HepG2 (cell line): ENCODE data around the gene IGF2BP3. TPM values are rescaled to one million over a fixed set of nuclear protein-coding genes. Genes with fewer than 3 reads are reported as not detected.
A peak's percentile ranks its signal among the peaks of the same experiment; 100 is the strongest.

ENCODE experiments used
- ARHGAP35 ChIP-seq: sonication (generic); formaldehyde crosslinking; IDR thresholded peaks from 2 replicates; pipeline ENCODE4 v1.9.0; 2022; ENCODE audit warnings: mild to moderate bottlenecking, inconsistent platforms, moderate library complexity, missing genetic modification reagents, borderline replicate concordance
- ATRX ChIP-seq: sonication (generic); formaldehyde crosslinking; IDR thresholded peaks from 2 replicates; pipeline ENCODE4 v1.4.0; 2020; ENCODE audit warnings: missing genetic modification reagents, borderline replicate concordance
- FOXJ3 ChIP-seq: sonication (generic); formaldehyde crosslinking; IDR thresholded peaks from 2 replicates; pipeline ENCODE4 v1.4.0; 2020; ENCODE audit warnings: missing genetic modification reagents, mild to moderate bottlenecking, borderline replicate concordance
- JUN ChIP-seq: sonication (generic); formaldehyde crosslinking; IDR thresholded peaks from 2 replicates; pipeline ENCODE4 v1.4.0; 2020; ENCODE audit warnings: mild to moderate bottlenecking, missing genetic modification reagents
- KLF12 ChIP-seq: sonication (generic); formaldehyde crosslinking; IDR thresholded peaks from 2 replicates; pipeline ENCODE4 v1.4.0; 2020; ENCODE audit warnings: missing genetic modification reagents, borderline replicate concordance
- NFYC ChIP-seq: IDR thresholded peaks from 2 replicates; pipeline ENCODE4 v1.6.1; 2016; ENCODE audit warnings: missing genetic modification reagents, missing compliant biosample characterization
- PHF8 ChIP-seq: sonication (generic); formaldehyde crosslinking; IDR thresholded peaks from 2 replicates; pipeline ENCODE4 v1.5.0; 2020; ENCODE audit warnings: missing genetic modification reagents
- RAD21 ChIP-seq: fragments of 450-650 bp; formaldehyde crosslinking; IDR thresholded peaks from 2 replicates; pipeline ENCODE4 v1.5.0; 2020; ENCODE audit warnings: mild to moderate bottlenecking
- SOX13 ChIP-seq, 3 experiments: fragments of 450-650 bp in 1 of 3; sonication (generic) in 1 of 3; formaldehyde crosslinking in 1 of 3; IDR thresholded peaks in 2 of 3; conservative IDR thresholded peaks in 1 of 3; 2 replicates each; pipeline versions ENCODE4 v1.5.0 to v1.6.1; 2016 to 2020; ENCODE audit warnings: antibody characterized with exemption in 1 of 3, mild to moderate bottlenecking in 1 of 3, missing compliant biosample characterization in 1 of 3, missing genetic modification reagents in 1 of 3, moderate library complexity in 1 of 3
- SOX6 ChIP-seq, 2 experiments: fragments of 450-650 bp in 1 of 2; sonication (generic) in 1 of 2; formaldehyde crosslinking in 1 of 2; IDR thresholded peaks; 2 replicates each; pipeline versions ENCODE4 v1.4.0 to v1.6.1; 2017 to 2020; ENCODE audit warnings: antibody characterized with exemption in 1 of 2, mild to moderate bottlenecking in 1 of 2, missing genetic modification reagents in 1 of 2
- ZNF138 ChIP-seq: sonication (generic); formaldehyde crosslinking; IDR thresholded peaks from 2 replicates; pipeline ENCODE4 v1.5.0; 2020; ENCODE audit warnings: mild to moderate bottlenecking, low read depth, missing genetic modification reagents
- ZNF333 ChIP-seq: sonication (generic); formaldehyde crosslinking; IDR thresholded peaks from 2 replicates; pipeline ENCODE4 v1.4.0; 2020; ENCODE audit warnings: mild to moderate bottlenecking, missing genetic modification reagents, borderline replicate concordance
- ZNF569 ChIP-seq: sonication (generic); formaldehyde crosslinking; IDR thresholded peaks from 2 replicates; pipeline ENCODE4 v1.5.0; 2020; ENCODE audit warnings: mild to moderate bottlenecking, missing genetic modification reagents, moderate library complexity, borderline replicate concordance
- ZNF788 ChIP-seq: sonication (generic); formaldehyde crosslinking; IDR thresholded peaks from 2 replicates; pipeline ENCODE4 v1.5.0; 2020; ENCODE audit warnings: mild to moderate bottlenecking, missing genetic modification reagents, borderline replicate concordance
- ZSCAN12 ChIP-seq: sonication (generic); formaldehyde crosslinking; IDR thresholded peaks from 2 replicates; pipeline ENCODE4 v1.9.0; 2021; ENCODE audit warnings: mild to moderate bottlenecking, missing genetic modification reagents
- polyA plus RNA-seq, 8 experiments: library from polyadenylated mRNA; depleted of rRNA in 3 of 8; stranded (reverse) in 7 of 8; unstranded in 1 of 8; fragments of >200 nt; fragmentation: Illumina TruSeq in 4 of 8; extraction: Trizol in 4 of 8; gene quantifications; 2 replicates each; pipeline versions ENCODE4 v1.2.1 to v1.2.3, GENCODE V29; 2011 to 2016; ENCODE audit warnings: low read depth in 4 of 8, missing spikeins in 1 of 8, mixed read lengths in 1 of 8; ENCODE audit not compliant: insufficient read depth in 1 of 8
- total RNA-seq, 5 experiments: library from RNA; depleted of rRNA; stranded (reverse); fragments of >200 nt; fragmentation: Illumina TruSeq; extraction: Trizol; gene quantifications; 2 replicates each; pipeline ENCODE4 v1.2.3, GENCODE V29; 2016; ENCODE audit warnings: low read depth in 1 of 5
- TF ChIP-seq, protein P1 (sequence below), 2 experiments: sonication (generic) in 1 of 2; formaldehyde crosslinking in 1 of 2; IDR thresholded peaks; 2 replicates each; pipeline versions ENCODE4 v1.4.0 to v1.6.1; 2016 to 2020; ENCODE audit warnings: borderline replicate concordance in 1 of 2, low read depth in 1 of 2, mild to moderate bottlenecking in 1 of 2, missing genetic modification reagents in 1 of 2
- TF ChIP-seq, protein P2 (sequence below): IDR thresholded peaks from 2 replicates; pipeline ENCODE4 v1.6.1; 2016; ENCODE audit warnings: low read depth, borderline replicate concordance
- TF ChIP-seq, protein P3 (sequence below): sonication (generic); formaldehyde crosslinking; IDR thresholded peaks from 2 replicates; pipeline ENCODE4 v1.5.0; 2020; ENCODE audit warnings: missing genetic modification reagents
- TF ChIP-seq, protein P4 (sequence below): sonication (generic); formaldehyde crosslinking; IDR thresholded peaks from 2 replicates; pipeline ENCODE4 v1.4.0; 2020; ENCODE audit warnings: low read depth, missing genetic modification reagents

The IGF2BP3 gene
- total and polyA plus RNA-seq, 2 of the 13 experiments (the other 11 are each of a cell fraction or from before 2014, with no cell fraction given) = 37.7 to 39.5 TPM

DNA sequence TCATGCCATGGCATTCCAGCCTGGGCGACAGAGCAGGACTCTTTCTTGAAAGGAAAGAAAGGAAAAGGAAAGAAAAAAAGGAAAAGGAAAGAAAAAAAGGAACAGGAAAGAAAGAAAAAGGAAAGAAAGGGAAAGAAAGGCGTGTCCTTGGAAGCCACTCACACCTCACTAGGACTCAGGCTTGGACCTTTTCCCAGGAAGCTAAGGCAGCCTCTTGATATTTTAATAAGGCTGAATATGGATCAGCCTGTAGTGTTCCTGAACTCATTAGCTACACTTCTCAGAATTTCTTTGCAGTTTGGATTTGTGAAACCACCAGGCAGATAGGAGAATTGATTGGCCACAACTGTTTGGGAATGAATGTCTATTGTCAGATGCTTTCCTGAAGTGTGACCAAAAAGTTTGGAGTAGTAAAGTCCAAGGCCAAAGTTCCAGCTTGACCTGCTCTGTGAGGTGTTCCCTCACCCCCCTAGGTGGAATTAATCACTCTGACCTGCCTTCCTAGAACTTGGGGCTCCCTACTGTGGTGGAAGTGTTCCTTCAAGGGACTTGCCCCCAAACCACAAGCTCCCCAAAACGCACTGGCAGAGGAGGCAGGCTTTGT lies 178.2 kb downstream of the IGF2BP3 start (continued):
- TF ChIP-seq, protein P1, sequence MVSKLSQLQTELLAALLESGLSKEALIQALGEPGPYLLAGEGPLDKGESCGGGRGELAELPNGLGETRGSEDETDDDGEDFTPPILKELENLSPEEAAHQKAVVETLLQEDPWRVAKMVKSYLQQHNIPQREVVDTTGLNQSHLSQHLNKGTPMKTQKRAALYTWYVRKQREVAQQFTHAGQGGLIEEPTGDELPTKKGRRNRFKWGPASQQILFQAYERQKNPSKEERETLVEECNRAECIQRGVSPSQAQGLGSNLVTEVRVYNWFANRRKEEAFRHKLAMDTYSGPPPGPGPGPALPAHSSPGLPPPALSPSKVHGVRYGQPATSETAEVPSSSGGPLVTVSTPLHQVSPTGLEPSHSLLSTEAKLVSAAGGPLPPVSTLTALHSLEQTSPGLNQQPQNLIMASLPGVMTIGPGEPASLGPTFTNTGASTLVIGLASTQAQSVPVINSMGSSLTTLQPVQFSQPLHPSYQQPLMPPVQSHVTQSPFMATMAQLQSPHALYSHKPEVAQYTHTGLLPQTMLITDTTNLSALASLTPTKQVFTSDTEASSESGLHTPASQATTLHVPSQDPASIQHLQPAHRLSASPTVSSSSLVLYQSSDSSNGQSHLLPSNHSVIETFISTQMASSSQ (IDR thresholded peaks at IDR 0.05; ENCODE audit: low read depth) = no peak
- TF ChIP-seq, protein P1 (CRISPR knock-in tag; IDR thresholded peaks at IDR 0.05; ENCODE audit: borderline replicate concordance) = 0 out of 2 replicates have a peak, but pooled peaks have one; percentile 12
- TF ChIP-seq FOXJ3 (CRISPR knock-in tag) = no peak
- TF ChIP-seq ZNF333 = no peak
- TF ChIP-seq, protein P2, sequence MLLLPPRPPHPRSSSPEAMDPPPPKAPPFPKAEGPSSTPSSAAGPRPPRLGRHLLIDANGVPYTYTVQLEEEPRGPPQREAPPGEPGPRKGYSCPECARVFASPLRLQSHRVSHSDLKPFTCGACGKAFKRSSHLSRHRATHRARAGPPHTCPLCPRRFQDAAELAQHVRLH (CRISPR knock-in tag) = no peak
- TF ChIP-seq KLF12 (CRISPR knock-in tag) = 0 out of 2 replicates have a peak, but pooled peaks have one; percentile 22
- TF ChIP-seq ZNF788 = no peak
- TF ChIP-seq NFYC = no peak
- no peak for TF ChIP-seq SOX6 (IDR thresholded peaks at IDR 0.05)
- TF ChIP-seq SOX6 (CRISPR knock-in tag; IDR thresholded peaks at IDR 0.05) = peak; percentile 86
- TF ChIP-seq JUN = peak; percentile 51; the same call in 1 of the 2 replicates
- TF ChIP-seq SOX13 (IDR thresholded peaks at IDR 0.05) = no peak
- TF ChIP-seq SOX13 (CRISPR knock-in tag; conservative IDR thresholded peaks at IDR 0.05 in 1 of 2, IDR thresholded peaks at IDR 0.05 in 1 of 2) = peak in 1 of 2 experiments; percentile 74; a peak in 2 of 4 replicates
- no peak for TF ChIP-seq ZNF569 (CRISPR knock-in tag)
- no peak for TF ChIP-seq RAD21 (CRISPR knock-in tag)
- TF ChIP-seq ARHGAP35 (CRISPR knock-in tag) = no peak
- TF ChIP-seq, protein P3, sequence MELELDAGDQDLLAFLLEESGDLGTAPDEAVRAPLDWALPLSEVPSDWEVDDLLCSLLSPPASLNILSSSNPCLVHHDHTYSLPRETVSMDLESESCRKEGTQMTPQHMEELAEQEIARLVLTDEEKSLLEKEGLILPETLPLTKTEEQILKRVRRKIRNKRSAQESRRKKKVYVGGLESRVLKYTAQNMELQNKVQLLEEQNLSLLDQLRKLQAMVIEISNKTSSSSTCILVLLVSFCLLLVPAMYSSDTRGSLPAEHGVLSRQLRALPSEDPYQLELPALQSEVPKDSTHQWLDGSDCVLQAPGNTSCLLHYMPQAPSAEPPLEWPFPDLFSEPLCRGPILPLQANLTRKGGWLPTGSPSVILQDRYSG (CRISPR knock-in tag) = no peak
- no peak for TF ChIP-seq ZNF138 (CRISPR knock-in tag)
- no peak for TF ChIP-seq ATRX (CRISPR knock-in tag)
- TF ChIP-seq, protein P4, sequence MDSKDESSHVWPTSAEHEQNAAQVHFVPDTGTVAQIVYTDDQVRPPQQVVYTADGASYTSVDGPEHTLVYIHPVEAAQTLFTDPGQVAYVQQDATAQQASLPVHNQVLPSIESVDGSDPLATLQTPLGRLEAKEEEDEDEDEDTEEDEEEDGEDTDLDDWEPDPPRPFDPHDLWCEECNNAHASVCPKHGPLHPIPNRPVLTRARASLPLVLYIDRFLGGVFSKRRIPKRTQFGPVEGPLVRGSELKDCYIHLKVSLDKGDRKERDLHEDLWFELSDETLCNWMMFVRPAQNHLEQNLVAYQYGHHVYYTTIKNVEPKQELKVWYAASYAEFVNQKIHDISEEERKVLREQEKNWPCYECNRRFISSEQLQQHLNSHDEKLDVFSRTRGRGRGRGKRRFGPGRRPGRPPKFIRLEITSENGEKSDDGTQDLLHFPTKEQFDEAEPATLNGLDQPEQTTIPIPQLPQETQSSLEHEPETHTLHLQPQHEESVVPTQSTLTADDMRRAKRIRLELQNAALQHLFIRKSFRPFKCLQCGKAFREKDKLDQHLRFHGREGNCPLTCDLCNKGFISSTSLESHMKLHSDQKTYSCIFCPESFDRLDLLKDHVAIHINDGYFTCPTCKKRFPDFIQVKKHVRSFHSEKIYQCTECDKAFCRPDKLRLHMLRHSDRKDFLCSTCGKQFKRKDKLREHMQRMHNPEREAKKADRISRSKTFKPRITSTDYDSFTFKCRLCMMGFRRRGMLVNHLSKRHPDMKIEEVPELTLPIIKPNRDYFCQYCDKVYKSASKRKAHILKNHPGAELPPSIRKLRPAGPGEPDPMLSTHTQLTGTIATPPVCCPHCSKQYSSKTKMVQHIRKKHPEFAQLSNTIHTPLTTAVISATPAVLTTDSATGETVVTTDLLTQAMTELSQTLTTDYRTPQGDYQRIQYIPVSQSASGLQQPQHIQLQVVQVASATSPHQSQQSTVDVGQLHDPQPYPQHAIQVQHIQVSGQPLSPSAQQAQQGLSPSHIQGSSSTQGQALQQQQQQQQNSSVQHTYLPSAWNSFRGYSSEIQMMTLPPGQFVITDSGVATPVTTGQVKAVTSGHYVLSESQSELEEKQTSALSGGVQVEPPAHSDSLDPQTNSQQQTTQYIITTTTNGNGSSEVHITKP (CRISPR knock-in tag) = no peak
- TF ChIP-seq PHF8 (CRISPR knock-in tag) = no peak
- TF ChIP-seq ZSCAN12 (CRISPR knock-in tag) = no peak
